HG02759 (cell line): ENCODE measurements around the gene LHX3.

Experiments
- ATAC-seq: cut with Tn5 transposase; IDR thresholded peaks from one replicate; pipeline ENCODE4 v1.9.1; 2021; ENCODE audit warnings: mild to moderate bottlenecking, moderate library complexity; ENCODE audit not compliant: unreplicated experiment

The LHX3 gene

GRCh38 chr9:136228107-136228875 is 23.4 kb upstream of the LHX3 start:
- ATAC-seq, result no peak

DNA sequence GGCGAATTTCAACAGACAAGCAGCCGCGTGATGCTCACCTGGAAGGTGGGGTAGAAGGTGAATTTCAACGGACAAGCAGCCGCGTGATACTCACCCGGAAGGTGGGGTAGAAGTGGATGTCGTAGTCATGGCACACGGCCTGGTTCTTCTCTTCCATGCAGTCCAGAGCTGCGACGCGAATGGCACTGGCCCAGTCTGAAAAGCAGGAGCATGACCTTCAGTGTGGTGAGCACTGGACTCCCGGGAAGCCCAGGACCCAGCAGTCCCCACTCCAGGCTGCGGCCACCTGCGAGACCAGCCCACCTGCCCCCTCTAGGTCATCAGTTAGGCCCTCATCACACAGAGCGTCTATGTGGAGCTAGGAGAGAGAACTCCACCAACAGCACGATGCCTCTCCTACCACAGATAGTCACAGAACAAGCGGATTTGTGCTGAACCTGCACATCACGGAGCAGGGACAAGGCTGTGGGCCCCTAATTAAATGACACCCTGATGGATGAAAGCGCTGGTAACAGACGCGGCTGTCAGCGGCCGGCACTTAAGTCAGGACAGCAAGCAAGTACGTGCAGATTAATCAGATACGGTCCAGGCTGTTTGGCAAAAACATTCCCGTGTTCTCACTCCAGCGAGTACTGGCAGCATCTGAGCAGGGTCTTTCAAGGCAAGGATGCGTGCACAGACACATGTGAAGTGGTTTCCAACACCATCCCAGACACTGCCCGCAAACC is 21.9 kb upstream of the LHX3 start:
- no peak for ATAC-seq

- ATAC-seq, result peak; percentile 55
Observed at GRCh38 chr9:136225748-136226679, 21.1 kb upstream of the LHX3 start.

- peak; percentile 62 for ATAC-seq
Observed at GRCh38 chr9:136225366-136225747, 20.4 kb upstream of the LHX3 start.

- no peak for ATAC-seq
Observed at GRCh38 chr9:136223871-136224640, 19.1 kb upstream of the LHX3 start.

DNA sequence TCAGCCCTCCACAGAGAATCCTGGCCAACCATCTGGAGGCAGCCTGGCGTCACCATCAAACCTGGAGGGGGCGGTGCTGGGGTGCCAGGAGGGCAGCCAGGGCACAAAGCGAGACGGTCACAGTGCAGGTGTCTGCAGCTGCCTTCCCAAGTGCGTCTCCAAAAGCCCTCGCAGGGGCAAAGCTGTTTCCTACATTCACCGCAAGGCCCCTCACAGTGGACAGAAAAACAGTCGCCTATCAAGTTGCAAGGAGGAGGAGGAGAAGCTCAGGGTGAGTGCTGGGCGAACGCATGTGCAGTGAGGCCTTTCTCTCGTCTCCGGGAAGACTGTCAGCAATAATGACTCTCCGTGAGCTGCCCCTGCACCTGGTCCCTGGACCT is 18.0 kb upstream of the LHX3 start:
- ATAC-seq, result no peak

DNA sequence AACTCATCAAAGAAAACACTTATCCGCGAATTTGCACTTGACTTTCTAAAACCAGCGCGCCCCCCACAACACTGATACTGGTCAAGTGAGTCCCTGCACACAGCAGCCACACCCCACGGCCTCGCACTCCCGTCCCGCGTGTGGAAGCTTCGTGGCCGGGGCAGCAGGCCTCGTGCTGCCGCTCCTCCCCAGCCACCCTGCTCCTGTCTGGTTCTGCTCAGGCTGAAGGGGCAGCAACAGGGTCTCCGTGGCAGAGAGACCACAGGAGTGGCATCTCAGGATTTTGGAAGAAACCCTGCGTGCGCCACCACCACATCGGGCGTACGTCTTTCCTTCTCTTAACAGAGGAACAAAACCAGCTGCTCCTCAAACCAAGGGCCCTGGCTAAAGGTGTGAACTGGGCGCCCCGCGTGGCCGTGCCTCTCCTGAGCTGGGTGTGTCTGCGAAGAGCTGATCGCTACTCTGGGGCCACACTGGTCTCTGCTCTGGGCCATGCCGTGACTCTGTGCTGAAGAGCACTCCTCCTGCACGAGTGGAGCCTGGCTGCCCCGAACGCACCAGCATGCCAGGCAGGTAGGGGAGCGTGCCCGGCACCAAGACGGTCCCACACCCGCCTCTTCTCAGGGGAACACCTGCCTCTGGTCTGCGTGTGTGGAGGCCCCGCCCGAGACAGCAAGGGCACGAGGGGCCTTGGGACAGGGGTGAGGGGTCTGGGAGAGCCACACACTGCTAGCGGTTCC is 17.4 kb upstream of the LHX3 start:
- ATAC-seq, result no peak

DNA sequence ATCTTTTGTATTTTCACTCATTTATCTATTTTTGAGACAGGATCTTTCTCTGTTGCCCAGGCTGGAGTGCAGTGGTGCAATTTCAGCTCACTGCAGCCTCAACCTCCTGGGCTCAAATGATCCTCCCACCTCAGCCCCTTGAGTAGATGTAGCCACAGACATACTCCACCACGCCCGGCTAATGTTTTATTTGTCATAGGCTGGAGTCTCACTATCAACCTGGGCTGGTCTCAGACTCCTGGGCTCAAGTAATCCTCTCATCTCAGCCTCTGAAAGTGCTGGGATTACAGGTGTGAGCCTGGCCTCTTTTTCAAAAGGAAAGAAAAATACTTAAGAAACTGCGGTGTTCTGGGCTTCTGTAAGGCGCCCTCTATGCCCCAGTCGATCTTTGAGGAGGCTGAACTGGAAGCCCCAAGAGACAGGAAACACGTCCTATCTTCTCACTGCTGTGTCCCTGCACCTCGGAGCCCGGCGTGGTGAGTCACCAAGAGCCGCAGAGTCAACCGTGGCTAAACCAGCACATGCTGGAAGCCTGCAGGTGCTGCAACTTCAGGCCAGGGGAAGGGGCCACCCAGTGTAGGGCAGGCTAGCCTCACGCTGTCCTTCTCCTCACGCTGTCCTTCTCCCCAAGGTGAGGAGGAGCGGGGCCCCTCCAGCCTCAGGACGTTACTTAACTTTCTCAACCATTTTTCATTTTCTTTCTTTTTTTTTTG is 15.2 kb upstream of the LHX3 start:
- no peak for ATAC-seq

DNA sequence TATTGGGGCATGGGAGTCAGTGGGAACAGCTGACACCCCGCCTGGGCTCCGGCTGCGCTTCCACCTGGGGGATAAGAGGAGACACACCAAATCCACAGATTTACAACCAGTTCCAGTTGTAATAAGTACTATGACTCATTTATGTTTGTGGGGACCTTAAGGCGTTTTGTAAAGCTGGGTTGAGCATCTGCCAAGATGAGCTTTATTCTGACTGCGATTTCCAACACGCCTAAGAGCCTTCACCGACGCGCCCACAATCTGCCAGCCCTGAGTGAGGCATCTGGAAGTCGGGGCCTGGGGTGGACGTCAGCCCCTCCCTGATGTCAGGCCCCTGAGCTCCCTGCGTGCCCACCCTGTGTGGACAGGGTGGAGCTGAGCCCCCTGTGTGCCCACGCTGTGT is 14.3 kb upstream of the LHX3 start:
- ATAC-seq, result no peak

DNA sequence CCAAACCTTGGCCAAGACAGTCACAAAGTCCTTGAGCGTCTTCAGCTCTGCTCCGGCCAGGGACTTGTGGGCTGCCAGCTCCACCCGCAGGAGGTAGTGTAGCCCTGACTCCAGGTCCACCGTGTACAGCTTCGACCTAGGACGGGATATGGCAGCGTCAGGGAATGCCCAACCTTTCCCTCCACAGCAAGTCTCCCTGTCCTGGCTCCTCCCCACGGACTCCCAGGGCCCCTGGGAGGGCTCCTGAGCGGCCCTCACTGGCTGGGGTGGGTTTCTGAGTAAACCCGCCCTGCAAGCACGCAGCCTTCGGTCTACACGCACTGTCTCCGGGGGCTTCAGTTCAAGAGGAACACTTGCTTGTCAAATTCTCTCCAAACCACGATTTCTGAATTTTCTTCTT is 13.7 kb upstream of the LHX3 start:
- no peak for ATAC-seq

- ATAC-seq, result no peak
Observed at GRCh38 chr9:136218271-136218670, 13.3 kb upstream of the LHX3 start.

DNA sequence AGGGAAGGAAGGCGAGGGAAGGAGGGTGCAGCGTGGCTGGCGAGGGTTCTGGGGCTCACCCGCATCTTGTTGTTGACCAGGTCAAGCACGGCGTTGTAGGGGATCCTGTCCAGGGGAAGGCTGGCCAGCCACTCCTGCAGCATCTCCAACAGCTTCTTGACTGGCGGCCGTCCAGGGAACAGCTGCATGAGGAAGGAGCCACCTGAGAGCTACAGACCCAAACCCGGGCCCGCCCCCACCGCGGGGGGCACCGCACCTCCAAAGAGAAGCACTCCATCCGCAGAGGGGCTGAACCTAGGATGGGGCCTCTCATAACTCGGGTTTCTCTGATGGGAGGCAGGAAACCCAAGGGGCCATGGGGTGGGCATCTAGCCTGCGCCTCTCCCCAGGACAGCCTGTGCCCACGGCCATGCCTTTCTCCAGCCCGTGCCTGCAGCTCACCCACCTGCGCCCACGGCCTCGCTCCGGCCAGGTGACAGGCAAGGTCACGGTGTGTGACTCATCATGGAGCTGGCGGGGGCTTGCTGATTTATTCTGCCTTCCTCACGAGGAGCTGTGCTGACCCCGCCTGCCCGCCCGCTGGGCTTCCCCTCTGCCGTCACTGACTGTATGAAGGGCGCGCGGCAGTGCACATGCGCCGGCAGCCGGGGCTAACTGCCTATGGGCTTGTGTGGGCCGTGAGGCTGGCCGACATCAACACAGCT is 11.8 kb upstream of the LHX3 start:
- no peak for ATAC-seq

- ATAC-seq, result no peak
Observed at GRCh38 chr9:136213733-136214132, 8.8 kb upstream of the LHX3 start.

DNA sequence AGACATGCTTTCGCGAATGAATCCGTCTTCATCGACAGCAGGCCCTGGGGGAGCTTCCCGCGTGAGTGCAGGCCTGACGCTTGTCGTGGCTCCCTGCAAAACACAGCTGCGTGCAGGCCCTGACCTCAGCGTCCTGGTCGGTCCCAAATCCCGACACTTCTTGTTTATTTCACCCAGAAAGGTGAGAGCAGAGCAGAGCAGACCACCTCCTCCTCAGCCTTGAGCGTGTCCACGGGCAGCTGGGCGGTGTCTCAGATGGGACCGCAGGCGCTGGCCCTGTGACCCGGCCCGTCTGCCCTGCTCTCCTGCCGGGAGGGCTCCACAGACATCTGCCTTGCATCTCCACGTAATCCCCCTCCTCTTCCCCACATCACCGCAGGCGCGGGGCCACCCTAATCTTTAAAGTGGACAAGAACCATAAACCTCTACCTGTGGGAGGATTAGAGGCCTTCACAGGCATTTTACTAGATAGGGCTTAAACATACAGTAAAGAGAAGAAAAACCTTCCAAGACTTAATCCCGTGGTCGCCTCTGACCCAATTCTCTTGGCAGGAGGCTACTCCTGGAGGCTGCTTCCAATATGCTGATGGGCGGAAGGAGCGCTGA is 7.5 kb upstream of the LHX3 start:
- ATAC-seq, result no peak

- ATAC-seq, result no peak
Observed at GRCh38 chr9:136211441-136212344, 6.8 kb upstream of the LHX3 start.

DNA sequence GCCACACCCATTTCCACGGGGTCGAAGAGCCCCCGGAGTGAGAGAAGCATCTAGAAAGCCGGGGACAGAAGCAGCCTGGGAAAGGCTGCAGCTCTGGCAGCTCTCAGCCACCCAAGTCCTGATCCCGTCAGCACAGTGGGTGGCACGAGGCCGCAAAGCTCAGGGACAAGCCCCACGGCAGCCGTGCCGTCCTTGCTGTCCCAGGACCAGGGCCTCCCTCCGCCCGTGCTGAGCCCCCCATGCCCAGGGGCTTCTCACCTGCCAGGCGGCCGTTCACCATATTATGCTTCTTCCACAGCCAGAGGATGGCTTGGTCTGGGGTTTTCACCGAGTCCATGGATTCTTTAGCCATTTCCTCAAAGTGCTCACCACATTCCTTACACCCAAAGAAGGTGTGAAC is 6.1 kb upstream of the LHX3 start:
- ATAC-seq, result no peak

- ATAC-seq, result no peak
Observed at GRCh38 chr9:136210276-136210675, 5.3 kb upstream of the LHX3 start.
